Measurements from ENCODE around the gene NFATC3. TPM values are rescaled to one million over a fixed set of nuclear protein-coding genes. Genes with fewer than 3 reads are reported as not detected.

NFATC3 gene
- total RNA-seq, 2 donors from 2014 or later, result 24.5 to 45.0 TPM

GRCh38 chr16:68083861-68084503, 1.2 kb upstream of the NFATC3 start:
- Histone ChIP-seq H3K4me1 (peaks cover 0 to 66% of the 10 kb centered on the region in 2 donors), H3K36me3 (no peaks in the 10 kb centered on the region), H3K4me3 (peak overlapping the region; percentile 58 to 93), H3K27me3 (no peaks in the 10 kb centered on the region), H3K9me3 (no peaks in the 10 kb centered on the region), H3K27ac (peak overlapping the region; percentile 98 to 99)
- DNase-seq (ENCODE audit: low spot score), result no peak
- TF ChIP-seq CTCF (IDR thresholded peaks at IDR 0.05), result no peak

- H3K4me1 ChIP-seq, result peaks cover 0 to 61% of the 10 kb centered on the region in 2 donors
- H3K4me3 ChIP-seq, result peak overlapping the region; percentile 58 to 93
- H3K9me3 ChIP-seq, result no peaks in the 10 kb centered on the region
- peak overlapping the region; percentile 98 to 99 for H3K27ac ChIP-seq
- DNase-seq (ENCODE audit: low spot score), result peak; percentile 94
- no peaks in the 10 kb centered on the region for H3K36me3 ChIP-seq
- no peaks in the 10 kb centered on the region for H3K27me3 ChIP-seq
- peak in 1 of 2 donors; percentile 37 for TF ChIP-seq CTCF (IDR thresholded peaks at IDR 0.05)
Measured at GRCh38 chr16:68084504-68085258, 489 bp upstream of the NFATC3 start.

GRCh38 chr16:68086336-68086841, 1.2 kb downstream of the NFATC3 start:
- H3K4me1 ChIP-seq, result peaks cover 0 to 55% of the 10 kb centered on the region in 2 donors

GRCh38 chr16:68086860-68087268, 1.7 kb downstream of the NFATC3 start:
- no peaks in the 10 kb centered on the region for H3K27me3 ChIP-seq
- no peak for DNase-seq (ENCODE audit: low spot score)
- peak overlapping the region; percentile 67 to 93 for H3K4me3 ChIP-seq
- peak overlapping the region; percentile 98 to 99 for H3K27ac ChIP-seq
- H3K36me3 ChIP-seq, result no peaks in the 10 kb centered on the region
- no peak for TF ChIP-seq CTCF (IDR thresholded peaks at IDR 0.05)
- peaks cover 0 to 55% of the 10 kb centered on the region in 2 donors for H3K4me1 ChIP-seq
- H3K9me3 ChIP-seq, result no peaks in the 10 kb centered on the region

More at GRCh38 chr16:68086336-68086841, 1.2 kb downstream of the NFATC3 start:
- H3K27ac ChIP-seq, result peak overlapping the region; percentile 98 to 99
- H3K27me3 ChIP-seq, result no peaks in the 10 kb centered on the region
- no peaks in the 10 kb centered on the region for H3K9me3 ChIP-seq
- no peak for DNase-seq (ENCODE audit: low spot score)
- H3K36me3 ChIP-seq, result no peaks in the 10 kb centered on the region
- TF ChIP-seq CTCF (IDR thresholded peaks at IDR 0.05), result no peak
- H3K4me3 ChIP-seq, result peak overlapping the region; percentile 67 to 93

GRCh38 chr16:68087688-68088087, 2.5 kb downstream of the NFATC3 start:
- Histone ChIP-seq H3K4me1 (peaks cover 0 to 59% of the 10 kb centered on the region in 2 donors), H3K9me3 (no peaks in the 10 kb centered on the region), H3K27me3 (no peaks in the 10 kb centered on the region), H3K27ac (no peak overlapping the region), H3K4me3 (no peak overlapping the region), H3K36me3 (no peaks in the 10 kb centered on the region)
- no peak for DNase-seq (ENCODE audit: low spot score)
- no peak for TF ChIP-seq CTCF (IDR thresholded peaks at IDR 0.05)
